Liver (tissue), 9 donors: ENCODE measurements around the gene MGA. TPM values are rescaled to one million over a fixed set of nuclear protein-coding genes. Genes with fewer than 3 reads are reported as not detected.

Source experiments
- DNase-seq: peaks from one replicate; pipeline ENCODE4 v3.0.0-alpha.2; 2017; ENCODE audit warnings: low spot score
- H3K27ac ChIP-seq, 2 donors: one replicate each; pipeline ENCODE4 v1.7.0; 2013; ENCODE audit warnings: inconsistent platforms in 2 of 2, low read length in 2 of 2, control low read depth in 1 of 2, low read depth in 1 of 2, mild to moderate bottlenecking in 1 of 2
- H3K27me3 ChIP-seq, 4 donors: one replicate each; pipeline versions ENCODE4 v1.6.1 to v1.7.0; 2013; ENCODE audit warnings: low read length in 3 of 4, inconsistent platforms in 1 of 4, mild to moderate bottlenecking in 1 of 4, moderate library complexity in 1 of 4; ENCODE audit not compliant: control insufficient read depth in 4 of 4, insufficient read depth in 4 of 4
- H3K36me3 ChIP-seq, 4 donors: one replicate each; pipeline versions ENCODE4 v1.6.1 to v1.7.0; 2013; ENCODE audit warnings: low read length in 3 of 4, mild to moderate bottlenecking in 3 of 4, low read depth in 1 of 4, moderate library complexity in 1 of 4; ENCODE audit not compliant: control insufficient read depth in 4 of 4, insufficient read depth in 3 of 4
- H3K4me1 ChIP-seq, 4 donors: one replicate each; pipeline versions ENCODE4 v1.6.1 to v1.7.0; 2013; ENCODE audit warnings: low read length in 3 of 4, mild to moderate bottlenecking in 3 of 4, moderate library complexity in 1 of 4; ENCODE audit not compliant: control insufficient read depth in 4 of 4, insufficient read depth in 4 of 4
- H3K4me3 ChIP-seq, 3 donors: one replicate each; pipeline versions ENCODE4 v1.6.1 to v1.7.0; 2013; ENCODE audit warnings: low read length in 3 of 3, control low read depth in 1 of 3, low read depth in 1 of 3, mild to moderate bottlenecking in 1 of 3
- H3K9ac ChIP-seq, 2 donors: one replicate each; pipeline ENCODE4 v1.7.0; 2013; ENCODE audit warnings: low read length in 2 of 2, mild to moderate bottlenecking in 2 of 2, moderate library complexity in 2 of 2, control low read depth in 1 of 2, low read depth in 1 of 2
- H3K9me3 ChIP-seq, 4 donors: one replicate each; pipeline versions ENCODE4 v1.6.1 to v1.7.0; 2013; ENCODE audit warnings: low read length in 3 of 4; ENCODE audit not compliant: control insufficient read depth in 4 of 4
- EGR1 ChIP-seq, 2 donors: IDR thresholded peaks; 2 replicates each; pipeline ENCODE4 v1.6.1; 2016 to 2018; ENCODE audit warnings: antibody characterized with exemption in 2 of 2, low read depth in 2 of 2
- FOXA1 ChIP-seq: IDR thresholded peaks from 2 replicates; pipeline ENCODE4 v1.6.1; 2016; ENCODE audit warnings: antibody characterized with exemption
- FOXA2 ChIP-seq: IDR thresholded peaks from 2 replicates; pipeline ENCODE4 v1.6.1; 2016; ENCODE audit warnings: antibody characterized with exemption
- GABPA ChIP-seq, 2 donors: IDR thresholded peaks in 1 of 2; conservative IDR thresholded peaks in 1 of 2; 2 replicates each; pipeline ENCODE4 v1.6.1; 2016; ENCODE audit warnings: antibody characterized with exemption in 2 of 2, mild to moderate bottlenecking in 1 of 2, moderate library complexity in 1 of 2
- HNF4A ChIP-seq, 2 donors: conservative IDR thresholded peaks; 2 replicates each; pipeline ENCODE4 v1.6.1; 2016; ENCODE audit warnings: antibody characterized with exemption in 2 of 2, mild to moderate bottlenecking in 2 of 2
- HNF4G ChIP-seq: IDR thresholded peaks from 2 replicates; pipeline ENCODE4 v1.6.1; 2016; ENCODE audit warnings: antibody characterized with exemption
- JUND ChIP-seq, 2 donors: IDR thresholded peaks; 2 replicates each; pipeline ENCODE4 v1.6.1; 2016; ENCODE audit warnings: antibody characterized with exemption in 2 of 2
- NR2F2 ChIP-seq: IDR thresholded peaks from 2 replicates; pipeline ENCODE4 v1.6.1; 2016; ENCODE audit warnings: antibody characterized with exemption
- RAD21 ChIP-seq, 2 donors: IDR thresholded peaks; 2 replicates each; pipeline ENCODE4 v1.6.1; 2016; ENCODE audit warnings: antibody characterized with exemption in 2 of 2, mild to moderate bottlenecking in 2 of 2
- RXRA ChIP-seq, 2 donors: IDR thresholded peaks; 2 replicates each; pipeline ENCODE4 v1.6.1; 2017 to 2018; ENCODE audit warnings: antibody characterized with exemption in 2 of 2, mild to moderate bottlenecking in 1 of 2
- SP1 ChIP-seq: IDR thresholded peaks from 2 replicates; pipeline ENCODE4 v1.6.1; 2018; ENCODE audit warnings: antibody characterized with exemption, mild to moderate bottlenecking
- TAF1 ChIP-seq: conservative IDR thresholded peaks from 2 replicates; pipeline ENCODE4 v1.6.1; 2016; ENCODE audit warnings: antibody characterized with exemption, mild to moderate bottlenecking
- YY1 ChIP-seq: IDR thresholded peaks from 2 replicates; pipeline ENCODE4 v1.6.1; 2016; ENCODE audit warnings: antibody characterized with exemption, mild to moderate bottlenecking
- WGBS: extraction: QIAGEN DNeasy Blood & Tissue Kit; methylation state at CpG from one replicate; pipeline ENCODE4 v1.1.7; 2013; 5-methylcytosine and 5-hydroxymethylcytosine counted together
- polyA plus RNA-seq, 2 donors: library from polyadenylated mRNA; stranded (reverse) in 1 of 2; unstranded in 1 of 2; fragments of 200-250 nt in 1 of 2; fragments of >200 nt in 1 of 2; fragmentation: Nextera tagmentation in 1 of 2; extraction: Ambion mirVana in 1 of 2; gene quantifications; one replicate each; pipeline versions ENCODE4 v1.2.1 to v1.2.3, GENCODE V29; 2013 to 2015
- total RNA-seq, 2 donors: library from RNA; depleted of rRNA; stranded (reverse); fragments of >200 nt; gene quantifications; one replicate each; pipeline ENCODE4 v1.2.3, GENCODE V29; 2014
- TF ChIP-seq, protein P1 (sequence below): IDR thresholded peaks from 2 replicates; pipeline ENCODE4 v1.6.1; 2016; ENCODE audit warnings: antibody characterized with exemption, mild to moderate bottlenecking
- TF ChIP-seq, protein P2 (sequence below): fragments of 150-350 bp; IDR thresholded peaks from 2 replicates; pipeline ENCODE4 v1.5.1; 2017; ENCODE audit warnings: improper control_type of control experiment, low read depth, low read length; ENCODE audit not compliant: missing input control
- TF ChIP-seq, protein P3 (sequence below): IDR thresholded peaks from 2 replicates; pipeline ENCODE4 v1.6.1; 2016; ENCODE audit warnings: antibody characterized with exemption
- TF ChIP-seq, protein P4 (sequence below): IDR thresholded peaks from 2 replicates; pipeline ENCODE4 v1.6.1; 2016; ENCODE audit warnings: antibody characterized with exemption
- TF ChIP-seq, protein P5 (sequence below): IDR thresholded peaks from 2 replicates; pipeline ENCODE4 v1.6.1; 2016; ENCODE audit warnings: antibody characterized with exemption
- donor health status: healthy.
- donor health status: healthy.
- donor health status: healthy.
- donor health status: healthy.
- donor health status: healthy.

Gene MGA
- total and polyA plus RNA-seq, 4 donors = 2.1 to 33.5 (median 13.2) TPM

DNA sequence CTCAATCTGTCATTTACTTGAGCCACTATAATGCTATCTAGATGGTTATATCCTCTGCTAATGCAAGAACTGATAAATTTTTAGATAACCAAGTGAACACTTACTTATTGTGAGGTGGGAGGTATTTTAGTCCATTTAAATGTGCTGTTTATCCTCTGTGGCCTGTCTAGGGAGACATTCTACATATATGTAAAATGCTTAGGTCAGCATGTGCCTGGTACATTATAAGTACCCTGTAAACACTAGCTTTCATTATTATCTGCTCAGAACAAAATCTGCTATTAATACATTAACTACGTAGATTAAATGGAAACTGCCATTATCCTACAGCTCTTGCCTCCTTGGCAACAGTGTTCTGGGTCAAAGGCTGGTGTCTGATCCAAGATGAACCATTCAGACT, 72.3 kb downstream of the MGA start:
- Histone ChIP-seq H3K27ac (no peak overlapping the region), H3K27me3 (no peaks in the 10 kb centered on the region), H3K36me3 (peaks cover 1 to 32% (median 19%) of the 10 kb centered on the region in 4 donors), H3K9ac (no peak overlapping the region), H3K9me3 (no peaks in the 10 kb centered on the region), H3K4me1 (no peaks in the 10 kb centered on the region), H3K4me3 (no peak overlapping the region)
- no peak for DNase-seq
- TF ChIP-seq SP1 = no peak
- no peak for TF ChIP-seq FOXA2
- TF ChIP-seq HNF4A (conservative IDR thresholded peaks at IDR 0.05) = no peak
- TF ChIP-seq, protein P1, sequence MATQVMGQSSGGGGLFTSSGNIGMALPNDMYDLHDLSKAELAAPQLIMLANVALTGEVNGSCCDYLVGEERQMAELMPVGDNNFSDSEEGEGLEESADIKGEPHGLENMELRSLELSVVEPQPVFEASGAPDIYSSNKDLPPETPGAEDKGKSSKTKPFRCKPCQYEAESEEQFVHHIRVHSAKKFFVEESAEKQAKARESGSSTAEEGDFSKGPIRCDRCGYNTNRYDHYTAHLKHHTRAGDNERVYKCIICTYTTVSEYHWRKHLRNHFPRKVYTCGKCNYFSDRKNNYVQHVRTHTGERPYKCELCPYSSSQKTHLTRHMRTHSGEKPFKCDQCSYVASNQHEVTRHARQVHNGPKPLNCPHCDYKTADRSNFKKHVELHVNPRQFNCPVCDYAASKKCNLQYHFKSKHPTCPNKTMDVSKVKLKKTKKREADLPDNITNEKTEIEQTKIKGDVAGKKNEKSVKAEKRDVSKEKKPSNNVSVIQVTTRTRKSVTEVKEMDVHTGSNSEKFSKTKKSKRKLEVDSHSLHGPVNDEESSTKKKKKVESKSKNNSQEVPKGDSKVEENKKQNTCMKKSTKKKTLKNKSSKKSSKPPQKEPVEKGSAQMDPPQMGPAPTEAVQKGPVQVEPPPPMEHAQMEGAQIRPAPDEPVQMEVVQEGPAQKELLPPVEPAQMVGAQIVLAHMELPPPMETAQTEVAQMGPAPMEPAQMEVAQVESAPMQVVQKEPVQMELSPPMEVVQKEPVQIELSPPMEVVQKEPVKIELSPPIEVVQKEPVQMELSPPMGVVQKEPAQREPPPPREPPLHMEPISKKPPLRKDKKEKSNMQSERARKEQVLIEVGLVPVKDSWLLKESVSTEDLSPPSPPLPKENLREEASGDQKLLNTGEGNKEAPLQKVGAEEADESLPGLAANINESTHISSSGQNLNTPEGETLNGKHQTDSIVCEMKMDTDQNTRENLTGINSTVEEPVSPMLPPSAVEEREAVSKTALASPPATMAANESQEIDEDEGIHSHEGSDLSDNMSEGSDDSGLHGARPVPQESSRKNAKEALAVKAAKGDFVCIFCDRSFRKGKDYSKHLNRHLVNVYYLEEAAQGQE = no peak
- no peak for TF ChIP-seq RXRA (IDR thresholded peaks at IDR 0.05)
- TF ChIP-seq GABPA (IDR thresholded peaks at IDR 0.05 in 1 of 2, conservative IDR thresholded peaks at IDR 0.05 in 1 of 2) = no peak
- no peak for TF ChIP-seq RAD21 (IDR thresholded peaks at IDR 0.05)
- TF ChIP-seq, protein P2, sequence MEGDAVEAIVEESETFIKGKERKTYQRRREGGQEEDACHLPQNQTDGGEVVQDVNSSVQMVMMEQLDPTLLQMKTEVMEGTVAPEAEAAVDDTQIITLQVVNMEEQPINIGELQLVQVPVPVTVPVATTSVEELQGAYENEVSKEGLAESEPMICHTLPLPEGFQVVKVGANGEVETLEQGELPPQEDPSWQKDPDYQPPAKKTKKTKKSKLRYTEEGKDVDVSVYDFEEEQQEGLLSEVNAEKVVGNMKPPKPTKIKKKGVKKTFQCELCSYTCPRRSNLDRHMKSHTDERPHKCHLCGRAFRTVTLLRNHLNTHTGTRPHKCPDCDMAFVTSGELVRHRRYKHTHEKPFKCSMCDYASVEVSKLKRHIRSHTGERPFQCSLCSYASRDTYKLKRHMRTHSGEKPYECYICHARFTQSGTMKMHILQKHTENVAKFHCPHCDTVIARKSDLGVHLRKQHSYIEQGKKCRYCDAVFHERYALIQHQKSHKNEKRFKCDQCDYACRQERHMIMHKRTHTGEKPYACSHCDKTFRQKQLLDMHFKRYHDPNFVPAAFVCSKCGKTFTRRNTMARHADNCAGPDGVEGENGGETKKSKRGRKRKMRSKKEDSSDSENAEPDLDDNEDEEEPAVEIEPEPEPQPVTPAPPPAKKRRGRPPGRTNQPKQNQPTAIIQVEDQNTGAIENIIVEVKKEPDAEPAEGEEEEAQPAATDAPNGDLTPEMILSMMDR = no peak
- TF ChIP-seq NR2F2 = no peak
- no peak for TF ChIP-seq JUND (IDR thresholded peaks at IDR 0.05)
- no peak for TF ChIP-seq YY1
- TF ChIP-seq, protein P3, sequence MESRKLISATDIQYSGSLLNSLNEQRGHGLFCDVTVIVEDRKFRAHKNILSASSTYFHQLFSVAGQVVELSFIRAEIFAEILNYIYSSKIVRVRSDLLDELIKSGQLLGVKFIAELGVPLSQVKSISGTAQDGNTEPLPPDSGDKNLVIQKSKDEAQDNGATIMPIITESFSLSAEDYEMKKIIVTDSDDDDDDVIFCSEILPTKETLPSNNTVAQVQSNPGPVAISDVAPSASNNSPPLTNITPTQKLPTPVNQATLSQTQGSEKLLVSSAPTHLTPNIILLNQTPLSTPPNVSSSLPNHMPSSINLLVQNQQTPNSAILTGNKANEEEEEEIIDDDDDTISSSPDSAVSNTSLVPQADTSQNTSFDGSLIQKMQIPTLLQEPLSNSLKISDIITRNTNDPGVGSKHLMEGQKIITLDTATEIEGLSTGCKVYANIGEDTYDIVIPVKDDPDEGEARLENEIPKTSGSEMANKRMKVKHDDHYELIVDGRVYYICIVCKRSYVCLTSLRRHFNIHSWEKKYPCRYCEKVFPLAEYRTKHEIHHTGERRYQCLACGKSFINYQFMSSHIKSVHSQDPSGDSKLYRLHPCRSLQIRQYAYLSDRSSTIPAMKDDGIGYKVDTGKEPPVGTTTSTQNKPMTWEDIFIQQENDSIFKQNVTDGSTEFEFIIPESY = no peak
- no peak for TF ChIP-seq FOXA1
- TF ChIP-seq, protein P4, sequence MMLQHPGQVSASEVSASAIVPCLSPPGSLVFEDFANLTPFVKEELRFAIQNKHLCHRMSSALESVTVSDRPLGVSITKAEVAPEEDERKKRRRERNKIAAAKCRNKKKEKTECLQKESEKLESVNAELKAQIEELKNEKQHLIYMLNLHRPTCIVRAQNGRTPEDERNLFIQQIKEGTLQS = no peak
- TF ChIP-seq EGR1 (IDR thresholded peaks at IDR 0.05; ENCODE audit: low read depth in 2 of 2) = no peak
- no peak for TF ChIP-seq TAF1
- TF ChIP-seq, protein P5, sequence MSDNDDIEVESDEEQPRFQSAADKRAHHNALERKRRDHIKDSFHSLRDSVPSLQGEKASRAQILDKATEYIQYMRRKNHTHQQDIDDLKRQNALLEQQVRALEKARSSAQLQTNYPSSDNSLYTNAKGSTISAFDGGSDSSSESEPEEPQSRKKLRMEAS = no peak
- no peak for TF ChIP-seq HNF4G
- 99% methylated on average over 1 of the region's 1 CpG for WGBS
